Measurements from ENCODE around the gene MEPCE.

The MEPCE gene

GRCh38 chr7:100389437-100390088 lies 40.1 kb upstream of the MEPCE start:
- no peak overlapping the region for H3K27ac ChIP-seq
- no peak for TF ChIP-seq CTCF (conservative IDR thresholded peaks at IDR 0.05)

- TF ChIP-seq CTCF (conservative IDR thresholded peaks at IDR 0.05) = no peak
- H3K27ac ChIP-seq = no peak overlapping the region
Observed at GRCh38 chr7:100390286-100391009, 39.2 kb upstream of the MEPCE start.

- TF ChIP-seq CTCF (conservative IDR thresholded peaks at IDR 0.05) = no peak
- no peak overlapping the region for H3K27ac ChIP-seq
Observed at GRCh38 chr7:100393233-100393905, 36.3 kb upstream of the MEPCE start.

GRCh38 chr7:100394077-100394476 lies 35.6 kb upstream of the MEPCE start:
- H3K27ac ChIP-seq = no peak overlapping the region
- TF ChIP-seq CTCF (conservative IDR thresholded peaks at IDR 0.05) = no peak

- no peak overlapping the region for H3K27ac ChIP-seq
- TF ChIP-seq CTCF (conservative IDR thresholded peaks at IDR 0.05) = no peak
Observed at GRCh38 chr7:100396421-100396982, 33.1 kb upstream of the MEPCE start.

GRCh38 chr7:100397315-100398081 lies 32.1 kb upstream of the MEPCE start:
- H3K27ac ChIP-seq = no peak overlapping the region
- TF ChIP-seq CTCF (conservative IDR thresholded peaks at IDR 0.05) = no peak
